NCI-H2196 (cell line): Measurements from ENCODE around the gene IL9R.
"Not testable (repeated sequence)": the region's sequence is repeated elsewhere in the genome, so short reads cannot be mapped to it uniquely, and the experiment has no call there.

Experiments used
- DNase-seq: peaks from one replicate; lab custom pipeline; 2025; ENCODE audit not compliant: unreplicated experiment; lab: John Stamatoyannopoulos, UW

Gene IL9R

GRCh38 chrX:155997436-155997835 is at the start of gene IL9R:
Gene IL9R, plus strand, starts transcription at chrX:155997696. Its CDS starts 64 bp downstream, at chrX:155997760.
- no peak for DNase-seq

DNA sequence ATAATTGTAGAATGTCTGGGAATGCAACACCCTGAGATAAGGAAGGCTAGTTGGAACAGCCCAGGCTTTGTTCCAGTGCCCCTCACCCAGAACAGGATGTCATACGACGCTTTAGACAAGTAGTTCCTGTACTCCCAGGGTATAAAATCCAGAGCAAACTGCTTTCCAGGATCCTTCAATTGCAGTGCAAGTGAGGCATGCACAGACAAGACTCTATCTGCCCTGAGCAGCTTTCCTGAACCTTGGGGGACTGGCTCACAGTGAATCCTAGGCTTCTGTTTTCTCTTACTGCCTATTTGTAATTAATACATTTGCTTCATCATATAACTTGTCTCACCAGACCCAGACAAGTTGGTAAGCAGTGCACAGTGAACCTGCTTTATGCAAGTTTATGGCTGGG is 48.4 kb upstream of the IL9R start:
- no peak for DNase-seq

- DNase-seq: no peak
Measured at GRCh38 chrX:155951237-155951789, 46.2 kb upstream of the IL9R start.

- DNase-seq: no peak
Measured at GRCh38 chrX:155953055-155953454, 44.4 kb upstream of the IL9R start.

DNA sequence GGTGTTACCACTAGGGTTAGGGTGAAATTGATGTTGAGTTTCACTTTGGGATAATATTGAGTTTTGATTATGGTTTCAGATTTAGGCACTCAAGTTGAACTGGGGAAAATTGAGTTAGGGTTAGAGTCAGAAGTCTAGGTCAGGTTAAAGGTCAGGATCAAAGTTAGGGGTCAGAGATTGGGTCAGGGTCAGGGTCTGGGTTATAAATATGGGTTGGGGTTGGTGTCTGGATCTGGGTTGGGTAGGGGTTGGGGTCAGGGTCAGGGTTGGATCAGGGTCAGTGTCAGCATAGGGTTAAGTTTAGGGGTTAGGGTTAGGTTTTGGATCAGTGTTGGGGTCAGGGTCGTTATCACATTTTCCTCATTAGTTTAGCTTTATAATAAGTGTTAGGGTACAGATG is 42.7 kb upstream of the IL9R start:
- no peak for DNase-seq

DNA sequence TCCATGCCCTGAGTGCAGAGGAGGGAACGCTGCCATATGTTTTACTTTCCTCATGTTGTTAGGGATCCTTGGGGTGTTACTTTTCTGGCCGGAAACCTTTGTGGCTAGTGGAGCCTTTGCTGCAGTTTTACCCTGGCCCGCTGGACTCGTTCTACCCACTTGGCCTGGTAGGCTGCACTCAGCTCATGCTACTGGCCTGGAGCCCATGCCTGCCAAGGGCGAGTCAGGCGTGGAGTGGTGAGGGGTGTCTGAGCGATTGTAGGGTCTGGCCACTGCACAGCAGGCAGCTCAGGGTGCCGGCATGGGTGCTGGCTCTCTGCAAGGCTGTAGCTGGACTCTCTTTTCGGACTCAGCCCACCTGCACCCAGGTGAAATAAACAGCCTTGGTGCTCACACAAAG is 41.4 kb upstream of the IL9R start:
- DNase-seq: no peak

DNA sequence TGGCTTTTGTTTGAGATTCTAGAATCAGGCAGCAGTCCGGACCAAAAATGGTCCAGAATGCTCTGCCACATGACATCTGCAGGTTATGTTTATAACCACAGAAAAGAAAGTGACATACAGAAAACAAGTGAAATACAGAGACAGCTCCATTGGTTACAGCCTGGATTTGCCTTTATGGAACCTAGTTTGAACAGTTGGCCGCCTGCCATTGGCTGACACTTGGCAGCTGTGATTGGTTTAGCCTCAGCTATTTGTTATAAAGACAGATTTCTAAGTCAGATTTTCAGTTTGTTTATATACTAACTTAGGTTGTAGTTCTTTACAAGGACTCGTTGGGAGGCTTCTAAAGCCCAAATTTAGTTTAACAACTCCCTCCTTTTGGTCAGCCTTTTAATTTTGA is 40.8 kb upstream of the IL9R start:
- DNase-seq: no peak

GRCh38 chrX:155957843-155958242 is 39.7 kb upstream of the IL9R start:
- no peak for DNase-seq

DNA sequence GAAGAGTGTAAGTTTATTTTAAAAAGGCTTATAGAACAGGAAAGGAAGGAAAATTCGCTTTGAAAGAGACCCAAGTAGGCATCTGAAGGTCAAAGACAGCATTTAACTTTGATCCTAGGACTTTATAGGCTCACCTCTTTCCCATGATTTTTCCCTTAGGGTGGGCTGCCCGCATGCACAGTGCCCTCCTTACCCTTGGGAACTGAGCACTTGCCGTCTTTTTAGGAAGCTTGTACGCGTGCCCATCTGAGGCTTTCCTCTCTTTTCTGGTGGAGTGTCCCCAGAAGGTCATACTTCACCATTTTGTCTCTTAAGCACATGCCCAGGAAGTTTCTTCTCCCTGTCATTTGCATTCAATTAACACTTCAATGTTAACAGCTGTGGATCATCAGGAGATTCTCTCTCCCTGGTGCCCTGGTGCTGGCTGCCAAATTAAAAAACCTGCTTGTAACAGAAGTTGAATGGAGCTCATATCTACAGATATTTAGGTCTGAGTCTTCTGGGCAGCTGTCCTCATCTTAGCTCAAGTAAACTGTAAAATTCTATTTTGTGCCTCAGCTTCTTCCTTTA is 38.4 kb upstream of the IL9R start:
- no peak for DNase-seq

GRCh38 chrX:155962906-155963305 is 34.6 kb upstream of the IL9R start:
- DNase-seq: no peak

DNA sequence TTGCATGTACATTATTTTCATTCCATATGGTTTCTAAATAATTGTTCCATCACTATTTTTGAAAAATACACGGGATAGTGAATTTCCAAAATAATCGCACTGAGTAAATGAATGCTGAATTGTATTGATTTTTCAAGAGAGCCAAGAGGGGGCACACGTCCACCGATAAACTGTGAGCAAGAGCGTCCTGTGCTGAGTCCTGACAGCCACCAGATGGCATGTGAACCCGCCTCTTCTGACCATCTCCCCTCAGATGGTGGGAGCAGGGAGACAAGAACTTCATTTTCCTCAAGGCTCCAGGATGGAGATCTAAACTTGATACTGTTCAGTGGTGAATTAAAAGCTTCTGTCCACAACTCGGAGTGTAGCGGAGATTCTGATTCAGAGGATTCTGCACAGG is 30.6 kb upstream of the IL9R start:
- peak; percentile 1 for DNase-seq

DNA sequence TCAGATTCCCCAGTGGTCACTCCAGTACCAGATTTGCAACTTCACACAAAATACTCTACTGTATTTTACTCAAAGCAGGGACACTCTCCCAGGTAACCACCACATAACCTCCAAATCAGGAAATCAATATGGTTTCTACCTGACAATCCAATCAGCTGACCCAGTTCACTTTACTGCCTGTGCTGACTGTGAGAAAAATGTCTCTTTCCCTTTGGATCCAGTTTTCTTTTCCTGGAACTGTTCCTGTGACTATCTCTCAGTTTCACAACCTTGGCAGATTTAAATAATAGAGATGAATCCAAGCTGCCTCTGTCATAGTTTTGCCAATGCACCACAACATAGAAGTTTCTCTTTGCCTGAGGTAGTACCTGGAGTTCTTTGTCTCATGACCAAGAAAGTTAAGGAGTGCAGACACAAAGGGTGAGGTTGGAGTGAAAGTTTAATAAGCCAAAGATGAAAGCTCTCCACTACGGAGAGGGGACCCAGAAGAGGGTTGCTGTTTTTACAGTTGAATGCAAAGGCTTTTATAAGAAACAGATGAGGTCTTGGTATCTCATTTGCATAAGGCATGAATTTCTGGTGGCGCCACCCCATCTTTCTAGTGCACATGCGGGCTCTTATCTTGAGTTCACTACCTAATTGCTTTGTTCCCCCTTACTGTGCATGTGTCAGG is 29.7 kb upstream of the IL9R start:
- no peak for DNase-seq

GRCh38 chrX:155968326-155968661 is 29.2 kb upstream of the IL9R start:
- DNase-seq: no peak

DNA sequence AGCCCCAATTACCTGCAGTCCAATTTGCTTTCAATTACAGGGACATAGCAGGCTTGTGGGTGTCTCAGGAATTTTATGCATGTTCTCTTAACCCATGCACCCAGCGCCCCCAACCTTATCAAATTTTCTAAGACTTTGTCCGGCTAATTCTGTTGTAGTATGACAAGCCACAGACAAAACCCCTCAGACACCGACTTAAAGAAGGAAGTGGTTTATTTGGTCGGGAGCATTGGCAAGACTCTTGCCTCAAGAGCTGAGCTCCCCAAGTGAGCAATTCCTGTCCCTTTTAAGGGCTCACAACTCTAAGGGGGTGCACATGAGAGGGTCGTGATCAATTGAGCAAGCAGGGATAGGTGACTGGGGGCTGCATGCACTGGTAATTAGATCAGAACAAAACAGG is 28.7 kb upstream of the IL9R start:
- no peak for DNase-seq

GRCh38 chrX:155971658-155972057 is 25.8 kb upstream of the IL9R start:
- DNase-seq: not testable (repeated sequence)

GRCh38 chrX:155972241-155972640 is 25.3 kb upstream of the IL9R start:
- not testable (repeated sequence) for DNase-seq

- no peak for DNase-seq
Measured at GRCh38 chrX:155983326-155983725, 14.2 kb upstream of the IL9R start.

DNA sequence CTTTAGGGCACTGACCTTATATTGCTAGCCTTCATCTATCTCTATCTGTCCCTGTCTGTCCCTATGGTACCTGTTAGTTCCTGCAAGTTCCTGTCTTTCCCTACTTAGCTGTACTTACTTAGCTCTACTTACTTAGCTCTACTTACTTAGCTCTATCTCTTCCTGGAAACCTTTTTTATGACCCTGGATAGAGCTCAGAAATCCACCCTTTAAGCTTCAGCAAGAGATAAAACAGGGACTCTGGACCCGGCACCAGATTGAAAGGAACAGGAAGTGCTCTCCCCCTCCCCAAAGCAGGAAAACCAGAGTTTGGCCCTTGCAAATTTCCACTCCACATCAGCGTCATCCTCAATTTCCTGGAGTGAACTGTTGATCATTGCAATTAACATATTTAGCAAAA is 12.3 kb upstream of the IL9R start:
- DNase-seq: no peak

- not testable (repeated sequence) for DNase-seq
Measured at GRCh38 chrX:155986995-155987394, 10.5 kb upstream of the IL9R start.

DNA sequence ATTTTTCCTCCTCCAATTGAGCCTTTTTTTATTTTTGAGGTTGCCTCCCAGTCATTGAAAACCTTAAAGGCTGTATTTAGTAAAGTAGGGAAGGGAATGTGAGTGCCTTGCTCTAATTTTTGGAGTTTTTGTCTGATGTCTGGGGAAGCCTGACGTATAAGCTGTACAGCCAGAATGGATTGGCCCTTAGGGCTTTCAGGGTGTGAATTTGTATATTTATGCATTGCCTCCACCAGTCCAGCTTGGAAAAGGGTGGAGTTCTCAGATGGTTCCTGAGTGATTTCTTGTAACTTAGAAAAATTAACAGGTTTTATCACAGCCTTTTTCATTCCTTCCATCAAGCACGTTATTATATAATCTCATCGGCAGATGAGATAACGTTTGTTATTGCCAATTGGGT is 8.6 kb upstream of the IL9R start:
- DNase-seq: no peak

DNA sequence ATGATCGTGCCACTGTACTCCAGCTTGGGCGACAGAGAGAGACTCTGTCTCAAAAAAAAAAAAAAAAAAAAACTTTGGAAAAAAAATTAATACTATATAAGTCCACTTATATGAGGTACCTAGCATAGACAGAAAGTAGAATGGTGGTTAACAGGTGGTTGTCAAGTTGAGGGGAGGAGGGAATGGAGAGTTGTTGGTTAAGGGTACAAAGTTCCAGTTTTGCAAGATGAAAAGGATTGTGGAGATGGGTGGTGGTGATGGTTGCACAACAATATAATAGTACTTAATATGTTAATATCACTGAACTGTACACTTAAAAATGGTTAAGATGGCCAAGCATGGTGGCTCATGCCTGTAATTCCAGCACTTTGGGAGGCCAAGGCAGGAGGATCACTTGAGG is 4.1 kb upstream of the IL9R start:
- no peak for DNase-seq

- no peak for DNase-seq
Measured at GRCh38 chrX:155995321-155995875, 2.1 kb upstream of the IL9R start.

DNA sequence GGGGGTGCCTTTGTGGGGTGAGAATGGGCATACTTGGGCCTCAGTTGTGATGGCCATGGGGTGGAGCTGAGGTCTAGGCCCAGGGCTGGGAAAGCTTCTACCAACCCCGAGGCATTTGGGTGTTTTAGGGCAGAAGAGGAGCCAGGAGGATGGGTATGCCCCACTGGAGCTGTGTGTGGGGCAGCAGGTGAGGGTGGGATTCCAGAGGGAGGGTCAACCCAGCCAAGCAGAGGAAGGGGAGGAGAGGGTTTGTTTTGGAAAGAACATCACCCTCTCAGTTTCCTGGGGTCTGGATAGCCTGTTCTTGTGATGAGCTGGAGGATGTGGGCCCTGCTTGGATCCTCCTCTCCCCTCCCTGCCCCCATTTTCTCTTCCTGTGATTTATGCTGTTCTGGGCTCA is 620 bp downstream of the IL9R start:
- DNase-seq: no peak
